GM04504 (cell line): ENCODE measurements around the gene UNC13D.
A peak's percentile ranks its signal among the peaks of the same experiment; 100 is the strongest.
"Not testable (repeated sequence)": the region's sequence is repeated elsewhere in the genome, so short reads cannot be mapped to it uniquely, and the experiment has no call there.

Experiments used
- DNase-seq: peaks from one replicate; pipeline ENCODE4 v3.0.0-alpha.2; 2012; ENCODE audit warnings: low read depth

UNC13D gene

DNA sequence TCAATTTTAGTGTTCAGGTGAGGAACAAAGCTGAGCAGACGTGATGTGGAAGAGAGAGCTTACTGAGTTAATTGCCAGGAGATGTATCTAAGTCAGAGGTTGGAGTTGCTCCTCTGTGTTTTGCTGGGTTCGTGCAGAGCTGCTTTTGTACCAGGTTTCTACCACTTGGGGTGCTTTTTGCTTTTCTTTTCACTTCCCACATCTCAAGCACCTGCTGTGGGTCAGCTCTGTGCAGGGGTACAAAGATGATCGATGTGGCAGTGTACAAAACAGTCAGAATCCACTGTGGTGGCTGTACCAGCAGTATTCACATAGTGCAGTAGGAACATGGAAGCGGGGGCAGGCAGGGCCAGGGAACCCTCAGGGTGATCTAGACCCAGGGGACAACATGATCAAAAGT, 44.8 kb downstream of the UNC13D start:
- no peak for DNase-seq

DNA sequence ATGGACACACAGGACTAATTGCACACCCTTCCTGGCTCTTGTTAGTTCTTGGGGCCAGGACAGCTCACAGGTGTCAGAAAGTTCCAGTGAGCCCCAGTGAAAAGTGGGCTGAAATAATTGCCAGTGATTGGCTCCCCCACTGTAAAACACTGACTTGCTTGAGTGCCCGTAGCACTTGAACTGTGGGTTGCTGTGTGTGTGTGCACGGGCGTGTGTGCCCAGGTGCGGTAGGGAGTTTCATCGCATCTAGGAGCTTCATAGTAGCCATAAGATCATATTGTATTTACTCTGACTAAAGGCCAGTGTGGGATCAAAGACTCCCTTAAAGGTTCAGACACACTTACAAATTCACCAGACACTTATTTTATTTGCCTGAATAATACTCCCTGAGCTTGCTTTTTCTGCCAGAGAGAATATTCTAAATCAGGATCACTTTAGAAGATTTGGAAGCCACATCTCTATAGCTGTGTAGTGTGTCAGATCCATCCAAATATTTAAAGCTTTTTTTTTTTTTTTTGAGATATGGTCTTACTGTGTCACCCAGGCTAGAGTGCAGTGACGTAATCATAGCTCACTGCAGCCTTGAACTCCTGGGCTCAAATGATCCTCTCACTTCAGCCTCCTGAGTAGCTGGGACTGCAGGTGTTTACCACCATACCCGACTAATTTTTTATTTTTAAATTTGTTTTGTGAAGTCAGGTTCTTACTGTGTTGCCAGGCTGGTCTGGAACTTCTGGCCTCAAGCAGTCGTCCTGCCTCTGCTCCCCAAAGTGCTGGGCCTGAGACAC, 48.2 kb downstream of the UNC13D start:
- DNase-seq, result no peak

DNA sequence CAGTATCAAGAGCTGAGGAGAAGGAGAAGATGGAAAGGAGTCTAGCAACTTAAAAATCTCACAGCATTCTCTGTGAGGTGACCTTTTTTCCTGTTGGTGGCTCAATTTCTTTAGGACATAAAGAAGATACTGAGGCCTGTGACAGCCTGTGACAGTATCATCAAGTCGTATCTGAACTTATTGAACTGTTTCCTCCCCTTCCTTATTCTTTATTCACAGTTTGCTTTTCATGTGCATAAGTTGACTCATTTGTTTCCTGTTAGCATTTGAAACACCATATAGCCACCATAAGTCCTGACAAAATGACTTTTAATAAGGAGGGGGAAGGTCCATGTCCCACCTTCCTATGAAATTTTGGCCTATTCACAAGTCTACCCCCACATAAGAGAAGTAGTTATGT, 50.7 kb downstream of the UNC13D start:
- DNase-seq, result no peak

DNA sequence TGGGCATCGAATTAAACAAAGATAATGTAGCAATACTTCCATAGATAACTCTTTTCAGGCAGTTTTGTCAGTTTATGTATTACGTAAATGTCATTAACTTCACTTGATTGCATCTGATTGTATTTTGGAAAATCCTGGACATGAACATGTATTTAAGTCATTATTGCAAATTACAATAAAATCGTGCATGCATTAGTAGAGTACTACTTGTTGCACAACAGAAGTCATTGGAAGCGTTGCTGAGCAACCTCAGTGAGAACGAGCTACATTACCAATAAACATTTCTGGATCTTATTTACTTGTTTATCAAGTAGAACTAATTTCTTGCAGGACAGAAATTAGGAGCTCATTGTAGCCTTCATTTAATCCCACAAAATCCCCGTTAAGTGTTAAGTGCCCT, 53.0 kb downstream of the UNC13D start:
- DNase-seq, result no peak

DNA sequence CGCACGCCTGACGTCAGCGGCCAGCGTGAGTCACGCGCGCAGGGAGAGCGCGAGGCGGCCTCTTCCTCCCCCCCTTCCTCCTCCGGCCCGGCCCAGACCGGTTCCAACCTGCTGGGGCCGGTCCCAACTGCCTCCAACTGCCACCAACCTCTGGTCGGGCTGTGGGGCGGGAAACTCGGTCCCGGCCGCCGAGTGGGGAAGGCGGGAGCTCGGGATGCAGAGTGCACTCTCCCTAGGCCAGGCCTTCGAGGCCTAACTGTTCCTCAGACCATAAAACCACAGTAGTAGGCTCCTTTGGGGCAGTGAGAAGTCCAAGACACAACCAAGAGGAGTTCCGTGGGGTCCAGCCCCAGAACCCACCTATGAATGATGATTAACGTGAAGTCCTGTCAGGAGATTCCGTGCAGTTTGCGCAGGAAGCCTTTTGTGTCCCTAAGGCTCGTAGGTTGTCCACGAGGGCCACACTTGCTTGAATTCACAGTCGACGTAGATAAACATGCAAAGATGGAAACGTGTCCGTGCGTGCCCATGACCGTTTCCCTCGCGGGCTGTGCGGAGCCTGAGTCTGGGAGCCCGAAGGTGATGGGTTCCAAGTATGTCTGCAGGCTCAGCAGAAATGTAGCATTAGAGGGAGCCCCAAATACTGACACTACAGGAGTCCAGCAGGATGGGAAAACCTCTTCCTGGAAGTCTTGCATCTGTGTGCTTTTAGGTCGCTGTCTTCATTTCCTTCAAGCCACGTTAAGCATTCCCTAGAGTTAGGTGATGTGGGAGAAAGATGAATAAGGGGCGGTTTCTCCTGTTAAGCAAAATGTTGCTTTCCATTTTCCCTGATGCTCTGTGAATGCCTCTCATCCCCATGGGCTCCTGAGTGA, 59.0 kb downstream of the UNC13D start:
- DNase-seq, result peak; percentile 77

DNA sequence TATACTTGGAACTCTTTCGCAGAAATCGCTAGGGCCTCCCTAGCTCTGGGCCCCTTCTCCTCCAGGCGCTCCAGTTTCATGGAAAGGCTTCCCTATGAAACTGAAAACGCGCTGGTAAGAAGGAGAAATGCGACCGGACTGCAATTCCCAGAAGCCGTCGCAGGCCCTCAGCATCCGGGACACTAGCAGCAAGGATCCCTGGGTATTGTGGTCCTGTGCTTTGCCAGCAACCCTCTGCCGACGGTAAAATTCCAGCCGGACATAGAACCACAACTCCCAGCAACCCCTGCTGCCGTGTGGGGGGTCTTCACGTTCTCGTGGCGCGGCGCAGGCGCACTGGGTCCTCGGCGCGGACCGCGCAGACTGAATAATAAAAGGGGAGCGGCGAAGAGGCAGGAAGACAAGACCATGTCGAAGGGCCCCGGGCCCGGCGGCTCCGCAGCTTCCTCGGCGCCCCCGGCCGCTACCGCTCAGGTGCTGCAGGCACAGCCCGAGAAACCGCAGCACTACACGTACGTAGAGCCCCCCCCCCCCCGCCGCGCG, 59.7 kb downstream of the UNC13D start, which contains the start of gene UNK:
UNK (plus strand) TSS at position 334 of the 543 bp plus-strand sequence; CDS start at position 409, 75 bp downstream.
- peak; percentile 99 for DNase-seq

DNA sequence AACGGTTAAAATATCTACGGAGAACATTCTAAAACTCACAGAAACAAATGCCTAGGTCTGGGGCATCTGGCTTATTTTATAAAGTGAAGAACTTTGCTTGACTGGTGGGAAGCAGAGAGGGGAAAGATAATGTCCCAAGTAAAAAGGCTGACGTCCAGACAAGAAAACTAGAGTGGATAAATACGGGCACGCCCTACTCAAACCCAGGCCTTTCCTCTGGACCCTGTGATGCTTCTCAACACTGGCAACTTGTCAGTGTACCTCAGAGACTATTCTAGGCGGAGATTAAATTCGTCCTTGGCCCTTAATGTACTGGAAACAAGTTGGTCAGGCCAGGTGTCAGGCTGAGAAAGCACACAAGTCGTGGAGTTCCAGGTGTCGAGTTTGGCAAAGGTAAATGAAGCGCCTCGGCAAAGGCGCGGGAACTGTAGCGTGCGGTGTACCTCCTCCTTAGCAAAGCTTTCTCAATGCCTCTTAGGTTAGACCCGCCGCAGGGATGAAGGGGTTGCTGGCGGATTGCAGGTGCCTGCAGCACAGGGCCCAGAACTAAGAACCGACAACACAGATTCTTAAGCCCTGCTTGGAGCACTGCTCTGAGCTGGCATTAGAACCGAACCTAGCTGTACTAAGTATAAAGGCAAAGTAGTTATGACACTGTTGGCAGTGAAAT, 60.3 kb downstream of the UNC13D start:
- DNase-seq, result no peak

DNA sequence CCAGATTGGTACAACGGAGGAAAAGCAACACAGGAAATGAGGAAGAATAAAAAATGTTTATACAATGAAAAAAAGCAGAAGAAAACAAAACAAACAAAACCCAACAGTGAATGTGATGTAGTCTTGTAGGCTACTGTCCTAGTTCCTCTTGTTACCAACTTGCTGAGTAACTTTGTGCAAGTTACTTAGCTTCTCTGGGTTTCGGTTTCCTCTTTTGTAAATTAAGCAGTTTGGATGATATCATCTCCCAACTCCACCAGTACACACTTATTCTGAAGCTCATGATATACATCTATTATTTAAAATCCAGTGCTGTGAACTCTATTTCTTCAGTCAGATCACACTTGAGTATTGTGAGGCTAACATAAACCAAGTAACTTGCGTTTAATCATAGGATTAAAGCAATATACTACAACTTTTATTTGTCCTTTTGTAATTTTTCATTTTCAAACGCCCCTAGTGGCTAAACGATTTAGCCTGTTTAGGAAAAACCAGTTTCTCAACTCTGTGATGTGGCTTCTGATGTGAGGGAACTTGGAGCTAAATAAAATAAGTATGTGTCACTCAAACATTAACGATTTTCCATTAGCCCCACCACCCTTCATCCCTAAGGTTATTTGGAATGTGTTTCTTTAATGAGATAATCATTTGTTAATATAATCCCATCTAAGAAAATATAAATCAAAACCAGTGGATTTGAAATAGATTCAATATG, 61.0 kb downstream of the UNC13D start:
- peak; percentile 36 for DNase-seq

DNA sequence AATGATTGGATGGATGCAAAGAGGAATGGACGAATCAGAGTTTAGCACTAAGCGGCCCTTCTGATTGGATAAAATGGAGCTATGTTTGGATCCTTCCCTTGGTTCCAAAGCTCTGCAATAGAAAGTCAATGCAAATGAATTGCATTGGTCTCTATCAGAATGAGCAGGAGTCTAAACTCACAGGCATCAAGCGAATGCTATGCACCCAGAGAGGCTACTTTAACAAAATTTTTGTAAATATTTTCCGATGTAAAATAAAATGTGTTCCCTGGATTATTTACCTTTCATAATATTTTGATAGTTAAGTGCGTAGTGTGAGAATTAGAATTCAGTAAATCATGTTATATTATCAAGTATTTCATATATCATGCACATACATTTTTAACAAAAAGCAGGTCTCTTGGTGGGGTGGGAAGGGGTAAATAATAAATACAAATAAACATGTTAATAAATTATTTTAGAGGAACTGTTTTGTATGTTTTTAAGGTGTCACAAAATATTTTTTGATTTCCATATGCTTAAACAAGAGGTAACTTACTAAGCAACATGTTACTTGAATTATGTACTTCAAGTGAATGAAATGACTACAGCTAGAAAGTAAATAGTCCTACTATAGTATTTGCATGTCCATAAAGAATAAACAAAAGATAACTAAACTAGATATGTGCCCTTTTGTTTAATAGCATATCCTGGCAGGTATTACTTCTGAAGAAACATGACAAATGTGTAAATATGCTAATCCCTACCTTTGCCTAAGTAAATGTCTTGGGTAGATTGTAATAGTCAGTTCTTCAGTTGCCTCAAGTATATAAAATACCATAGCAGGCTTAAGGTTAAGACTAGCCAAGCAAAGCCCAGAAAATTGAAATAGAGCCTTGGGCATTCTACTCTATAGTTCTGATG, 64.0 kb downstream of the UNC13D start:
- DNase-seq, result no peak

DNA sequence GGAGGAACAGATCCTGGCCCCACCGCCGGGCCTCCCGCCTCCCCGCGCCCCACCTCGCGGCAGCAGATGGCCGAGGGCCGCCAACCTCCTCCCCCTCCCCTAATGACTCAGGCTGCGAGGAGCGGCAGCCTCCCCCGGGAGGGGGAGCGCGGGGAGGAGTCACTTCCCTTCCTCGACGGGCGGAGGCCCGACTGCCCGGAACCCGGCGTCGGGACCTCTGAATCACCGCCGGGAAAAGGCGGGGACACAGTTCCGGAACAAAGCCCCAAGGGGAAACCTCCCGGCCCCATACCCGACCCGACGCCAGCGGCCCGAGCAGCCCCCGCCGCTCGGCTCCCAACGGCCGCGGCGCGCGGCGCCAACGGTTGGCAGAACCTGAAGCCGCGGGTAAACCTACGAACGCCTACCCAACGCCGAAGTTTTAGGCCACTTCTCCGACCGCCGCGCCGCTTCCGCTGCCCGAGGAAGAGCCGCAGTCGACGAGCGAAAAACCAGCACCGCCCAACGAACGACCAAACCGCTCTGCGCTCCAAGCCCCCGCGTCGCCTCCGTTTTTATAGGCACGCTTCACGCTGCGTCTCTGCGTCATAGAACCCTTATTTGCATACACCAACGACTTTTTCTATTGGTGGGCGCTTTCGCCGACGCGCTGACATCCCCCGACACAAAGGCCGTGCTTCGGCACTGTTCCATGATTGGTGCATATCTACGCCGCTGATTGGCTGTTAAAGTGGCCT, 64.8 kb downstream of the UNC13D start:
- peak; percentile 100 for DNase-seq

DNA sequence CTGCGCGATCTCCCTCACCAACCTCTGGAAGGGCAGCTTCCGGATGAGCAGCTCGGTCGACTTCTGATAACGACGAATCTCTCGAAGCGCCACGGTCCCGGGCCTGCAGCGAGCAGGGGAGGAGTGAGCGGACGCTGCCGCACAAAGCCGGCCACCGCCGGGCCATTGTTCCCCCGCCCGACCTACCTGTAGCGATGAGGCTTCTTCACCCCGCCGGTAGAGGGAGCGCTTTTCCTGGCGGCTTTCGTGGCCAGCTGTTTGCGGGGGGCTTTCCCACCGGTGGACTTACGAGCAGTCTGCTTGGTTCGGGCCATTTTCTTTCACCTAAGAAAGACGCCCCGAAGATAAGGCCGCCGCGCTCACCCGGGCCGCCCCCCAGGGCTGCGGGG, 65.3 kb downstream of the UNC13D start:
- no peak for DNase-seq

DNA sequence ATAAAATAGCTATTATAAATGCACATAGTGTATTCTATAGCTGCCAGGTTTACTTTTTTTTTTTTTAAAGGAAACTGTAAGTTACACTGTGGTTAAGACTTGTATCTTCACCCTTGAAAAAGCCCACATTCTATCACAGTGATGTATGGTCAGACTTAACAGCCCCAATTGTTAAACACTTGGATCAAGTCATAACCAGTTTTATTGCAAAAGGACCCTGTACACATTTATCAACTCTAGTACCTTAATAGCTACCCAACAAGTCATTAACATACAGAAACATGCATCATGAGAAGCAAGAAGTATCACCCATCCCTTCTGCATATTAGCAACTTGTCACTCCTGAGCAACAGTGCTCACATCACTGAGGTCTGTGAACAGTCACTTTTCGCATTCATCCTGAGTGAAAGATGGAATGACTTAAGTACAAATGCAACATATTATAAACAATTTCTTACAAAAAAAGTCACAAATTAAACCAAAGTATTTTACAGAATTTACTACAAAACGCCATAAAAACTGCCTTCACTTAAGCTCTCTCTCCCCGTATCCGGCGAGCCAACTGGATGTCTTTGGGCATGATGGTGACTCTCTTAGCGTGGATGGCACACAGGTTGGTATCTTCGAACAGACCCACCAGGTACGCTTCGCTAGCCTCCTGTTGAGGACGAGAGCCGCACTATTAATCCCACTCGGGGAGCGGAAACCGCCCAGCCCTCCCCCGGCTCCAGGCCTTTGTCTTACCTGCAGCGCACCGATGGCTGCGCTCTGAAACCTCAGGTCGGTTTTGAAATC, 65.9 kb downstream of the UNC13D start:
- not testable (repeated sequence) for DNase-seq

DNA sequence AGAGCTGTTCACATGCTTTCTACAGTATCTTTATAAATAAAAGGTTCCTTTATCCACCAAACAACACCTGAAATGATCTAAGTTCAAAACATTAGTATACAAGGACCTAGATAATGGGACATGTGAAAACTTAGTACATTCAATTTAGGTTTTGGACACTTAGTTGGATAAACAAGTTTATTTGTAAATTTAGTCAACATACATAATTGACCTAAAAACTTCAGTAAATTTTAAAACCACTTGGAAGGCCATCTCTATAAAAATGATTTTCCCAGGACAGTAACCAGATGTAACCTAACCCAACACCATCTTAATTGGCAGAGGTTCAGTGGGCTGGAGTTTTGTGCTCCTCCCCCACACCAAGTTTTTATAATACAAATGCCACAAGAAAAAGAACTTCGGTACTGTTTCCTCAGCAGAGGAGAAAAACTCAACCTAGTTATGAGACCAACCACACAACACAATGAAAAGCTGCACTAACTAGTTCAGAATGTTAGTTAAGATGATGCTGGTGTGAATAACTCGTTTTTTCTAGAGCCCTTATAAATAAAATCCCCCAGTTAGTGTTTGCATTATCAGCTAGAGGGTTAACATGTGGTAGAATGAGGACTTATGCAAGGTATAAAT, 66.8 kb downstream of the UNC13D start:
- DNase-seq, result no peak
